GM06990 (cell line): ENCODE results near the gene SEPTIN5.

Experiments
- DNase-seq: peaks from one replicate; pipeline ENCODE4 v3.0.0-alpha.2; 2011; ENCODE audit not compliant: insufficient read length; ENCODE audit errors: extremely low read depth
- H3K27me3 ChIP-seq: replicated peaks from 2 replicates; pipeline ENCODE4 v1.6.0; 2011; ENCODE audit warnings: low read length; ENCODE audit not compliant: control insufficient read depth, insufficient read depth
- H3K36me3 ChIP-seq: 2 replicates; pipeline ENCODE4 v1.5.1; 2011; ENCODE audit warnings: low read length; ENCODE audit not compliant: control insufficient read depth, insufficient read depth
- H3K4me3 ChIP-seq: replicated peaks from 2 replicates; pipeline ENCODE4 v1.5.1; 2011; ENCODE audit warnings: low read depth, mild to moderate bottlenecking, control low read depth, low read length
- CTCF ChIP-seq: IDR thresholded peaks from 2 replicates; pipeline ENCODE4 v1.5.1; 2011; ENCODE audit warnings: low read length, control low read depth, mild to moderate bottlenecking, inconsistent platforms; ENCODE audit not compliant: insufficient read depth, poor library complexity, severe bottlenecking

SEPTIN5 gene

GRCh38 chr22:19763458-19764298 is 49.4 kb downstream of the SEPTIN5 start:
- Histone ChIP-seq H3K4me3 (no peak overlapping the region), H3K36me3 (no peaks in the 10 kb centered on the region), H3K27me3 (no peaks in the 10 kb centered on the region; the same call in 1 of the 2 replicates)
- no peak for TF ChIP-seq CTCF
- no peak for DNase-seq

- Histone ChIP-seq H3K4me3 (no peak overlapping the region), H3K36me3 (no peaks in the 10 kb centered on the region), H3K27me3 (no peaks in the 10 kb centered on the region; the same call in 1 of the 2 replicates)
- TF ChIP-seq CTCF, result no peak
- no peak for DNase-seq
These were observed 49.9 kb downstream of the SEPTIN5 start for GRCh38 chr22:19764299-19764593.

GRCh38 chr22:19764636-19765476 is 50.6 kb downstream of the SEPTIN5 start:
- TF ChIP-seq CTCF, result no peak
- no peaks in the 10 kb centered on the region for H3K36me3 ChIP-seq
- H3K4me3 ChIP-seq, result no peak overlapping the region
- H3K27me3 ChIP-seq, result no peaks in the 10 kb centered on the region; the same call in none of the 2 replicates
- DNase-seq, result no peak

- H3K4me3 ChIP-seq, result no peak overlapping the region
- no peaks in the 10 kb centered on the region for H3K36me3 ChIP-seq
- no peak for TF ChIP-seq CTCF
- H3K27me3 ChIP-seq, result no peaks in the 10 kb centered on the region; the same call in none of the 2 replicates
- DNase-seq, result no peak
These were observed 51.4 kb downstream of the SEPTIN5 start for GRCh38 chr22:19765477-19766239.

- Histone ChIP-seq H3K27me3 (no peaks in the 10 kb centered on the region; the same call in none of the 2 replicates), H3K4me3 (no peak overlapping the region)
- DNase-seq, result no peak
These were observed 51.9 kb downstream of the SEPTIN5 start for GRCh38 chr22:19766240-19766510.

More at GRCh38 chr22:19766240-19766510, 51.9 kb downstream of the SEPTIN5 start:
- H3K36me3 ChIP-seq, result no peaks in the 10 kb centered on the region
- TF ChIP-seq CTCF, result no peak
